HepG2 (cell line): ENCODE data around the gene PCNP. TPM values are rescaled to one million over a fixed set of nuclear protein-coding genes. Genes with fewer than 3 reads are reported as not detected.
A peak's percentile ranks its signal among the peaks of the same experiment; 100 is the strongest.

ENCODE experiments used
- DPF2 ChIP-seq: sonication (generic); formaldehyde crosslinking; IDR thresholded peaks from 2 replicates; pipeline ENCODE4 v1.4.0; 2020; ENCODE audit warnings: mild to moderate bottlenecking, low read depth, missing genetic modification reagents, borderline replicate concordance
- ELF4 ChIP-seq: sonication (generic); formaldehyde crosslinking; IDR thresholded peaks from 2 replicates; pipeline ENCODE4 v1.5.0; 2020; ENCODE audit warnings: missing genetic modification reagents, mild to moderate bottlenecking, moderate library complexity, borderline replicate concordance
- ERF ChIP-seq: IDR thresholded peaks from 2 replicates; pipeline ENCODE4 v1.6.1; 2018; ENCODE audit warnings: missing biosample characterization, missing genetic modification reagents
- HNF4A ChIP-seq: sonication (generic); formaldehyde crosslinking; IDR thresholded peaks from 2 replicates; pipeline ENCODE4 v1.4.0; 2020; ENCODE audit warnings: missing genetic modification reagents
- HNRNPLL ChIP-seq: fragments of 200-400 bp; formaldehyde crosslinking; IDR thresholded peaks from 2 replicates; pipeline ENCODE4 v1.6.1; 2017; ENCODE audit warnings: mild to moderate bottlenecking, low read depth, low read length; ENCODE audit not compliant: poor library complexity, severe bottlenecking
- KMT2B ChIP-seq: IDR thresholded peaks from 2 replicates; pipeline ENCODE4 v1.6.1; 2016; ENCODE audit warnings: missing genetic modification reagents, missing compliant biosample characterization
- LCORL ChIP-seq, 2 experiments: fragments of 450-650 bp in 1 of 2; sonication (generic) in 1 of 2; formaldehyde crosslinking in 1 of 2; IDR thresholded peaks; 2 replicates each; pipeline versions ENCODE4 v1.5.0 to v1.6.1; 2017 to 2020; ENCODE audit warnings: antibody characterized with exemption in 1 of 2, missing genetic modification reagents in 1 of 2
- MAFK ChIP-seq, 2 experiments: IDR thresholded peaks in 1 of 2; conservative IDR thresholded peaks in 1 of 2; 2 replicates each; pipeline ENCODE4 v1.6.1; 2011; ENCODE audit warnings: improper control_type of control experiment in 2 of 2, low read length in 2 of 2
- MXD4 ChIP-seq: IDR thresholded peaks from 2 replicates; pipeline ENCODE4 v1.6.1; 2016; ENCODE audit warnings: mild to moderate bottlenecking, missing biosample characterization, missing genetic modification reagents
- NCOR1 ChIP-seq: fragments of 200-600 bp; sonication (generic); IDR thresholded peaks from 2 replicates; pipeline ENCODE4 v1.7.0; 2017; ENCODE audit warnings: antibody characterized with exemption, low read length, borderline replicate concordance
- PPARG ChIP-seq: conservative IDR thresholded peaks from 2 replicates; pipeline ENCODE4 v1.6.1; 2016; ENCODE audit warnings: missing biosample characterization, missing genetic modification reagents
- RBFOX2 ChIP-seq: fragments of 200-400 bp; formaldehyde crosslinking; IDR thresholded peaks from 2 replicates; pipeline ENCODE4 v1.6.1; 2017; ENCODE audit warnings: low read depth, mild to moderate bottlenecking, low read length
- ZFX ChIP-seq: sonication (generic); formaldehyde crosslinking; IDR thresholded peaks from 2 replicates; pipeline ENCODE4 v1.4.0; 2020; ENCODE audit warnings: mild to moderate bottlenecking, low read depth, missing genetic modification reagents, moderate library complexity
- ZNF205 ChIP-seq: IDR thresholded peaks from 2 replicates; pipeline ENCODE4 v1.6.1; 2018; ENCODE audit warnings: missing biosample characterization, missing genetic modification reagents
- ZNF3 ChIP-seq: IDR thresholded peaks from 2 replicates; pipeline ENCODE4 v1.7.0; 2017; ENCODE audit warnings: inconsistent platforms
- ZNF350 ChIP-seq: sonication (generic); formaldehyde crosslinking; IDR thresholded peaks from 2 replicates; pipeline ENCODE4 v1.4.0; 2020; ENCODE audit warnings: mild to moderate bottlenecking, low read depth, missing genetic modification reagents, borderline replicate concordance
- ZNF691 ChIP-seq: sonication (generic); formaldehyde crosslinking; IDR thresholded peaks from 2 replicates; pipeline ENCODE4 v1.4.0; 2020; ENCODE audit warnings: missing genetic modification reagents, low read depth, mild to moderate bottlenecking, borderline replicate concordance
- ZNF710 ChIP-seq: sonication (generic); formaldehyde crosslinking; IDR thresholded peaks from 2 replicates; pipeline ENCODE4 v1.5.0; 2020; ENCODE audit warnings: mild to moderate bottlenecking, missing genetic modification reagents, borderline replicate concordance
- ZNF761 ChIP-seq: sonication (generic); formaldehyde crosslinking; conservative IDR thresholded peaks from 2 replicates; pipeline ENCODE4 v1.4.0; 2020; ENCODE audit warnings: mild to moderate bottlenecking, missing genetic modification reagents
- ZNF766 ChIP-seq: sonication (generic); formaldehyde crosslinking; IDR thresholded peaks from 2 replicates; pipeline ENCODE4 v1.5.0; 2020; ENCODE audit warnings: missing genetic modification reagents, borderline replicate concordance
- ZSCAN31 ChIP-seq: sonication (generic); formaldehyde crosslinking; IDR thresholded peaks from 2 replicates; pipeline ENCODE4 v1.5.0; 2020; ENCODE audit warnings: low read depth, mild to moderate bottlenecking, missing genetic modification reagents
- polyA plus RNA-seq, 8 experiments: library from polyadenylated mRNA; depleted of rRNA in 3 of 8; stranded (reverse) in 7 of 8; unstranded in 1 of 8; fragments of >200 nt; fragmentation: Illumina TruSeq in 4 of 8; extraction: Trizol in 4 of 8; gene quantifications; 2 replicates each; pipeline versions ENCODE4 v1.2.1 to v1.2.3, GENCODE V29; 2011 to 2016; ENCODE audit warnings: low read depth in 4 of 8, missing spikeins in 1 of 8, mixed read lengths in 1 of 8; ENCODE audit not compliant: insufficient read depth in 1 of 8
- total RNA-seq, 5 experiments: library from RNA; depleted of rRNA; stranded (reverse); fragments of >200 nt; fragmentation: Illumina TruSeq; extraction: Trizol; gene quantifications; 2 replicates each; pipeline ENCODE4 v1.2.3, GENCODE V29; 2016; ENCODE audit warnings: low read depth in 1 of 5
- TF ChIP-seq, protein P1 (sequence below): sonication (generic); formaldehyde crosslinking; IDR thresholded peaks from 2 replicates; pipeline ENCODE4 v1.4.0; 2020; ENCODE audit warnings: missing genetic modification reagents
- TF ChIP-seq, protein P2 (sequence below): sonication (generic); formaldehyde crosslinking; IDR thresholded peaks from 2 replicates; pipeline ENCODE4 v1.4.0; 2020; ENCODE audit warnings: missing genetic modification reagents

Gene PCNP
- total and polyA plus RNA-seq, 2 of the 13 experiments (the other 11 are each of a cell fraction or from before 2014, with no cell fraction given) = 44.1 to 78.2 TPM

- TF ChIP-seq ZSCAN31 (CRISPR knock-in tag) (peak; percentile 18; the same call in 1 of the 2 replicates), RBFOX2 (peak; percentile 78), HNF4A (CRISPR knock-in tag) (peak; percentile 13; the same call in 1 of the 2 replicates), ZFX (CRISPR knock-in tag) (peak; percentile 85), ZNF3 (0 out of 2 replicates have a peak, but pooled peaks have one; percentile 29), MXD4 (peak; percentile 69), ERF (CRISPR knock-in tag) (peak; percentile 93), ZNF761 (no peak), ZNF691 (CRISPR knock-in tag) (peak; percentile 23; the same call in 1 of the 2 replicates), KMT2B (CRISPR knock-in tag) (peak; percentile 96), ZNF766 (peak; percentile 58; the same call in 1 of the 2 replicates), ZNF205 (CRISPR knock-in tag) (0 out of 2 replicates have a peak, but pooled peaks have one; percentile 53), PPARG (peak; percentile 36; the same call in 1 of the 2 replicates), MAFK (conservative IDR thresholded peaks at IDR 0.05 in 1 of 2, IDR thresholded peaks at IDR 0.05 in 1 of 2; ENCODE audit: low read length in 2 of 2) (no peak), DPF2 (CRISPR knock-in tag) (no peak), HNRNPLL (peak; percentile 79), LCORL (IDR thresholded peaks at IDR 0.05) (no peak), LCORL (CRISPR knock-in tag; IDR thresholded peaks at IDR 0.05) (peak; percentile 50; the same call in 1 of the 2 replicates), NCOR1 (0 out of 2 replicates have a peak, but pooled peaks have one; percentile 12), ZNF350 (CRISPR knock-in tag) (peak; percentile 65; the same call in 1 of the 2 replicates), ZNF710 (peak; percentile 34; the same call in 1 of the 2 replicates), ELF4 (CRISPR knock-in tag) (no peak)
- TF ChIP-seq, protein P1, sequence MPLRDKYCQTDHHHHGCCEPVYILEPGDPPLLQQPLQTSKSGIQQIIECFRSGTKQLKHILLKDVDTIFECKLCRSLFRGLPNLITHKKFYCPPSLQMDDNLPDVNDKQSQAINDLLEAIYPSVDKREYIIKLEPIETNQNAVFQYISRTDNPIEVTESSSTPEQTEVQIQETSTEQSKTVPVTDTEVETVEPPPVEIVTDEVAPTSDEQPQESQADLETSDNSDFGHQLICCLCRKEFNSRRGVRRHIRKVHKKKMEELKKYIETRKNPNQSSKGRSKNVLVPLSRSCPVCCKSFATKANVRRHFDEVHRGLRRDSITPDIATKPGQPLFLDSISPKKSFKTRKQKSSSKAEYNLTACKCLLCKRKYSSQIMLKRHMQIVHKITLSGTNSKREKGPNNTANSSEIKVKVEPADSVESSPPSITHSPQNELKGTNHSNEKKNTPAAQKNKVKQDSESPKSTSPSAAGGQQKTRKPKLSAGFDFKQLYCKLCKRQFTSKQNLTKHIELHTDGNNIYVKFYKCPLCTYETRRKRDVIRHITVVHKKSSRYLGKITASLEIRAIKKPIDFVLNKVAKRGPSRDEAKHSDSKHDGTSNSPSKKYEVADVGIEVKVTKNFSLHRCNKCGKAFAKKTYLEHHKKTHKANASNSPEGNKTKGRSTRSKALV (CRISPR knock-in tag) = no peak
- TF ChIP-seq, protein P2, sequence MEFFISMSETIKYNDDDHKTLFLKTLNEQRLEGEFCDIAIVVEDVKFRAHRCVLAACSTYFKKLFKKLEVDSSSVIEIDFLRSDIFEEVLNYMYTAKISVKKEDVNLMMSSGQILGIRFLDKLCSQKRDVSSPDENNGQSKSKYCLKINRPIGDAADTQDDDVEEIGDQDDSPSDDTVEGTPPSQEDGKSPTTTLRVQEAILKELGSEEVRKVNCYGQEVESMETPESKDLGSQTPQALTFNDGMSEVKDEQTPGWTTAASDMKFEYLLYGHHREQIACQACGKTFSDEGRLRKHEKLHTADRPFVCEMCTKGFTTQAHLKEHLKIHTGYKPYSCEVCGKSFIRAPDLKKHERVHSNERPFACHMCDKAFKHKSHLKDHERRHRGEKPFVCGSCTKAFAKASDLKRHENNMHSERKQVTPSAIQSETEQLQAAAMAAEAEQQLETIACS (CRISPR knock-in tag) = no peak
Measured at GRCh38 chr3:101561630-101562328, 12.2 kb upstream of the PCNP start, which contains the start of gene TRMT10C (continued).
